Keratinocyte (primary cell): ENCODE data around the gene PFAS. TPM values are rescaled to one million over a fixed set of nuclear protein-coding genes. Genes with fewer than 3 reads are reported as not detected.

Experiments
- DNase-seq: peaks from one replicate; pipeline ENCODE4 v3.0.0-alpha.2; 2011; ENCODE audit warnings: low read depth, missing footprints, low spot score
- FAIRE-seq: peaks from 2 replicates; lab custom pipeline; 2011; peaks lifted over from hg19 to GRCh38; lab: Jason Lieb, UNC
- H2AFZ ChIP-seq: 2 replicates; pipeline ENCODE4 v1.6.0; 2012; ENCODE audit warnings: low read length, control low read depth, inconsistent platforms; ENCODE audit not compliant: control insufficient read depth
- H3K27ac ChIP-seq: 2 replicates; pipeline ENCODE4 v1.5.1; 2011; ENCODE audit warnings: low read length; ENCODE audit not compliant: control insufficient read depth, insufficient read depth
- H3K27me3 ChIP-seq: 3 replicates; pipeline ENCODE4 v1.6.0; 2011; ENCODE audit warnings: low read length; ENCODE audit not compliant: control insufficient read depth, insufficient read depth; ENCODE audit errors: extremely low read depth
- H3K36me3 ChIP-seq, 2 experiments: 2 replicates in 1 of 2; 3 replicates in 1 of 2; pipeline ENCODE4 v1.5.1; 2011; ENCODE audit warnings: low read length in 2 of 2, mild to moderate bottlenecking in 1 of 2; ENCODE audit not compliant: control insufficient read depth in 2 of 2, insufficient read depth in 2 of 2; ENCODE audit errors: extremely low read depth in 1 of 2
- H3K4me1 ChIP-seq: 3 replicates; pipeline ENCODE4 v1.5.1; 2011; ENCODE audit warnings: low read length; ENCODE audit not compliant: control insufficient read depth, insufficient read depth; ENCODE audit errors: extremely low read depth
- H3K4me2 ChIP-seq: 3 replicates; pipeline ENCODE4 v1.6.0; 2011; ENCODE audit warnings: low read depth, low read length; ENCODE audit not compliant: control insufficient read depth, insufficient read depth; ENCODE audit errors: extremely low read depth
- H3K4me3 ChIP-seq, 3 experiments: fragments of 200-600 bp in 1 of 3; sonication (generic) in 1 of 3; 2 replicates in 2 of 3; 3 replicates in 1 of 3; pipeline ENCODE4 v1.5.1; 2011 to 2016; ENCODE audit warnings: low read length in 3 of 3, mild to moderate bottlenecking in 3 of 3, control low read depth in 2 of 3, inconsistent platforms in 1 of 3, low read depth in 1 of 3, mixed read lengths in 1 of 3, mixed run types in 1 of 3, moderate library complexity in 1 of 3; ENCODE audit not compliant: control insufficient read depth in 2 of 3, insufficient read depth in 2 of 3; ENCODE audit errors: extremely low read depth in 1 of 3
- H3K79me2 ChIP-seq: 2 replicates; pipeline ENCODE4 v1.6.0; 2012; ENCODE audit warnings: low read length; ENCODE audit not compliant: control insufficient read depth, insufficient read depth
- H3K9ac ChIP-seq: 3 replicates; pipeline ENCODE4 v1.6.0; 2011; ENCODE audit warnings: low read length; ENCODE audit not compliant: control insufficient read depth, insufficient read depth; ENCODE audit errors: extremely low read depth
- H3K9me1 ChIP-seq: 3 replicates; pipeline ENCODE4 v1.6.0; 2011; ENCODE audit warnings: low read length; ENCODE audit not compliant: control insufficient read depth, insufficient read depth; ENCODE audit errors: extremely low read depth
- H3K9me3 ChIP-seq: 2 replicates; pipeline ENCODE4 v1.5.1; 2012; ENCODE audit warnings: low read depth, low read length; ENCODE audit not compliant: control insufficient read depth
- H4K20me1 ChIP-seq: 3 replicates; pipeline ENCODE4 v1.6.0; 2011; ENCODE audit warnings: low read length; ENCODE audit not compliant: control insufficient read depth, insufficient read depth; ENCODE audit errors: extremely low read depth
- EZH2 ChIP-seq: IDR thresholded peaks from one replicate; pipeline ENCODE4 v1.6.1; 2012; ENCODE audit warnings: inconsistent platforms, mild to moderate bottlenecking, low read length, moderate library complexity
- dilution Hi-C: fragments of 300-500 bp; cut with MboI; formaldehyde crosslinking; loops from one replicate; pipeline ENCODE4 v1.7.0; 2020; ENCODE audit warnings: low sequenced_read_pairs; ENCODE audit not compliant: extremely low pct_ligation_motif_present
- polyA plus RNA-seq, 5 experiments: library from polyadenylated mRNA; depleted of rRNA in 3 of 5; stranded (reverse) in 3 of 5; stranded (forward) in 1 of 5; unstranded in 1 of 5; fragments of >200 nt; gene quantifications; 1 replicate in 1 of 5; 2 replicates in 3 of 5; 3 replicates in 1 of 5; pipeline versions ENCODE4 v1.2.1 to v1.2.3, GENCODE V29; 2011 to 2012; ENCODE audit warnings: missing spikeins in 2 of 5, low read depth in 1 of 5, low replicate concordance in 1 of 5
- TF ChIP-seq, protein P1 (sequence below), 3 experiments: IDR thresholded peaks in 1 of 3; conservative IDR thresholded peaks in 1 of 3; optimal IDR thresholded peaks in 1 of 3; 2 replicates in 2 of 3; 3 replicates in 1 of 3; pipeline versions ENCODE3 to v1.5.1; 2011; ENCODE audit warnings: low read length in 3 of 3, mild to moderate bottlenecking in 3 of 3, moderate library complexity in 2 of 3, control low read depth in 1 of 3, inconsistent platforms in 1 of 3; ENCODE audit not compliant: insufficient read depth in 2 of 3; ENCODE audit errors: extremely low read depth in 1 of 3

PFAS gene
- polyA plus RNA-seq, 1 donor (not counting 4 experiments of a cell fraction or from before 2014, with no cell fraction given) = 14.1 TPM

DNA sequence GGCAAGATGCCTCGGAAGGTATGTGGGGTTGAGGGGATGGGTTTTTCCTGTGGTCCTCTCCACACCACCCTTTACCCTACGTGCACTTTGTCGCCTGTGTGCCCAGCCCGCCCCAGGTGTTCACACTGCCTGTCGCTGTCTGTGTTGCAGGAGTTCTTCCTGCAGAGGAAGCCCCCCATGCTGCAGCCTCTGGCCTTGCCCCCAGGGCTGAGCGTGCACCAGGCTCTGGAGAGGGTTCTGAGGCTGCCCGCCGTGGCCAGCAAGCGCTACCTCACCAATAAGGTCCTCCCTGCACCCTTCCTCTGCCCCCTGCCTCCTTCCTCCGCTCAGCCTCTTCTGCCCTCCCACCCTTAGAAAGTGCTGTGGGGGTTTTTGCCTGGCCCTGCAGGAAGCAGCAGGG, 15.2 kb downstream of the PFAS start:
- no peaks in the 10 kb centered on the region for H3K27me3 ChIP-seq
- FAIRE-seq (no peak), DNase-seq (no peak)
- no peak overlapping the region for H3K4me2 ChIP-seq
- TF ChIP-seq EZH2 = no peak
- TF ChIP-seq, protein P1, sequence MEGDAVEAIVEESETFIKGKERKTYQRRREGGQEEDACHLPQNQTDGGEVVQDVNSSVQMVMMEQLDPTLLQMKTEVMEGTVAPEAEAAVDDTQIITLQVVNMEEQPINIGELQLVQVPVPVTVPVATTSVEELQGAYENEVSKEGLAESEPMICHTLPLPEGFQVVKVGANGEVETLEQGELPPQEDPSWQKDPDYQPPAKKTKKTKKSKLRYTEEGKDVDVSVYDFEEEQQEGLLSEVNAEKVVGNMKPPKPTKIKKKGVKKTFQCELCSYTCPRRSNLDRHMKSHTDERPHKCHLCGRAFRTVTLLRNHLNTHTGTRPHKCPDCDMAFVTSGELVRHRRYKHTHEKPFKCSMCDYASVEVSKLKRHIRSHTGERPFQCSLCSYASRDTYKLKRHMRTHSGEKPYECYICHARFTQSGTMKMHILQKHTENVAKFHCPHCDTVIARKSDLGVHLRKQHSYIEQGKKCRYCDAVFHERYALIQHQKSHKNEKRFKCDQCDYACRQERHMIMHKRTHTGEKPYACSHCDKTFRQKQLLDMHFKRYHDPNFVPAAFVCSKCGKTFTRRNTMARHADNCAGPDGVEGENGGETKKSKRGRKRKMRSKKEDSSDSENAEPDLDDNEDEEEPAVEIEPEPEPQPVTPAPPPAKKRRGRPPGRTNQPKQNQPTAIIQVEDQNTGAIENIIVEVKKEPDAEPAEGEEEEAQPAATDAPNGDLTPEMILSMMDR (optimal IDR thresholded peaks at IDR 0.05 in 1 of 3, IDR thresholded peaks at IDR 0.05 in 1 of 3, conservative IDR thresholded peaks at IDR 0.05 in 1 of 3; ENCODE audit: extremely low read depth in 1 of 3, insufficient read depth in 2 of 3, low read length in 3 of 3) = no peak
- H3K9me1 ChIP-seq = no peaks in the 10 kb centered on the region
- H3K27ac ChIP-seq = no peak overlapping the region
- H3K9ac ChIP-seq = no peak overlapping the region
- H3K4me1 ChIP-seq = no peaks in the 10 kb centered on the region
- no peaks in the 10 kb centered on the region for H3K79me2 ChIP-seq
- dilution Hi-C loops = no loop called here
- no peaks in the 10 kb centered on the region for H3K9me3 ChIP-seq
- no peak overlapping the region for H2AFZ ChIP-seq
- H4K20me1 ChIP-seq = no peaks in the 10 kb centered on the region
- no peak overlapping the region for H3K4me3 ChIP-seq
- peaks cover 10 to 18% of the 10 kb centered on the region in 2 experiments for H3K36me3 ChIP-seq

DNA sequence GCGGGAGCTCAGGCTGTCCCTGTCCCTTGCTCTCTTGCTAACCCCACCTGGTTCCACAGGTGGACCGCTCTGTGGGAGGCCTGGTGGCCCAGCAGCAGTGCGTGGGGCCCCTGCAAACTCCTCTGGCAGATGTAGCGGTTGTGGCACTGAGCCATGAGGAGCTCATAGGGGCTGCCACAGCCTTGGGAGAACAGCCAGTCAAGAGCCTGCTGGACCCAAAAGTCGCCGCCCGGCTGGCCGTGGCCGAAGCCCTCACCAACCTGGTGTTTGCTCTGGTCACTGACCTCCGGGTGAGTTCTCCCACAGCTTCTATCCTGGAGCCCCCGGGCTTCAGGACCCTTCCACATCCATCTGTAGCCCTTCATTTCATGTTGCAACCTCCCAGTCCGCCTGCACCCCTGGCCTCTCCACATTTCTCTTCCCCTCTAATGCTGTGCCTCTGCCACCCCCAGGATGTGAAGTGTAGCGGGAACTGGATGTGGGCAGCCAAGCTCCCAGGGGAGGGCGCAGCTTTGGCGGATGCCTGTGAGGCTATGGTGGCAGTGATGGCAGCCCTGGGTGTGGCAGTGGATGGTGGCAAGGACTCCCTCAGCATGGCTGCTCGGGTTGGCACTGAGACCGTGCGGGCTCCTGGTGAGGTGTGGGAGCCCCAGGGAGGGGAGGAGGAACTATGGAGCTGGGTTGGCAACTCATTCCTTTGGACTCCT, 15.9 kb downstream of the PFAS start:
- H3K79me2 ChIP-seq = no peaks in the 10 kb centered on the region
- no peaks in the 10 kb centered on the region for H3K4me1 ChIP-seq
- H3K9ac ChIP-seq = no peak overlapping the region
- DNase-seq (no peak), FAIRE-seq (no peak)
- TF ChIP-seq EZH2 = no peak
- TF ChIP-seq, protein P1 (optimal IDR thresholded peaks at IDR 0.05 in 1 of 3, IDR thresholded peaks at IDR 0.05 in 1 of 3, conservative IDR thresholded peaks at IDR 0.05 in 1 of 3; ENCODE audit: extremely low read depth in 1 of 3, insufficient read depth in 2 of 3, low read length in 3 of 3) = no peak
- no peaks in the 10 kb centered on the region for H3K27me3 ChIP-seq
- no peak overlapping the region for H3K27ac ChIP-seq
- dilution Hi-C loops = no loop called here
- H3K4me3 ChIP-seq = no peak overlapping the region
- H3K9me3 ChIP-seq = no peaks in the 10 kb centered on the region
- no peaks in the 10 kb centered on the region for H3K9me1 ChIP-seq
- no peaks in the 10 kb centered on the region for H4K20me1 ChIP-seq
- no peak overlapping the region for H2AFZ ChIP-seq
- no peak overlapping the region for H3K4me2 ChIP-seq
- H3K36me3 ChIP-seq = peaks cover 13 to 19% of the 10 kb centered on the region in 2 experiments
